ENCODE measurements around the gene CACNA2D3.
A peak's percentile ranks its signal among the peaks of the same experiment; 100 is the strongest.

CACNA2D3 gene

GRCh38 chr3:54772051-54772450 is 649.7 kb downstream of the CACNA2D3 start:
- no peak for DNase-seq

GRCh38 chr3:54772746-54773145 is 650.4 kb downstream of the CACNA2D3 start:
- DNase-seq: no peak

- DNase-seq: no peak
These were observed 650.9 kb downstream of the CACNA2D3 start for GRCh38 chr3:54773271-54773670.

GRCh38 chr3:54776601-54777000 is 654.2 kb downstream of the CACNA2D3 start:
- no peak for DNase-seq

- DNase-seq: no peak
These were observed 654.8 kb downstream of the CACNA2D3 start for GRCh38 chr3:54777141-54777540.

- no peak for DNase-seq
These were observed 658.0 kb downstream of the CACNA2D3 start for GRCh38 chr3:54780336-54780735.

- DNase-seq: no peak
These were observed 659.4 kb downstream of the CACNA2D3 start for GRCh38 chr3:54781728-54782127.

- DNase-seq: peak; percentile 8
These were observed 661.3 kb downstream of the CACNA2D3 start for GRCh38 chr3:54783611-54784010.

GRCh38 chr3:54784021-54784420 is 661.7 kb downstream of the CACNA2D3 start:
- no peak for DNase-seq

- DNase-seq: no peak
These were observed 663.6 kb downstream of the CACNA2D3 start for GRCh38 chr3:54785976-54786375.

- no peak for DNase-seq
These were observed 667.7 kb downstream of the CACNA2D3 start for GRCh38 chr3:54790051-54790450.

- DNase-seq: no peak
These were observed 669.3 kb downstream of the CACNA2D3 start for GRCh38 chr3:54791501-54792156.

- no peak for DNase-seq
These were observed 670.2 kb downstream of the CACNA2D3 start for GRCh38 chr3:54792584-54792983.

GRCh38 chr3:54793171-54793570 is 670.8 kb downstream of the CACNA2D3 start:
- DNase-seq: no peak

- no peak for DNase-seq
These were observed 674.8 kb downstream of the CACNA2D3 start for GRCh38 chr3:54797111-54797510.

- DNase-seq: no peak
These were observed 678.1 kb downstream of the CACNA2D3 start for GRCh38 chr3:54800478-54800877.

GRCh38 chr3:54801977-54802376 is 679.6 kb downstream of the CACNA2D3 start:
- no peak for DNase-seq

- DNase-seq: no peak
These were observed 688.0 kb downstream of the CACNA2D3 start for GRCh38 chr3:54810401-54810800.

GRCh38 chr3:54814224-54814623 is 691.9 kb downstream of the CACNA2D3 start:
- no peak for DNase-seq

- no peak for DNase-seq
These were observed 695.3 kb downstream of the CACNA2D3 start for GRCh38 chr3:54817628-54818027.

GRCh38 chr3:54818486-54818885 is 696.1 kb downstream of the CACNA2D3 start:
- no peak for DNase-seq

GRCh38 chr3:54818942-54819341 is 696.6 kb downstream of the CACNA2D3 start:
- no peak for DNase-seq

- no peak for DNase-seq
These were observed 697.6 kb downstream of the CACNA2D3 start for GRCh38 chr3:54819946-54820345.

- DNase-seq: no peak
These were observed 699.9 kb downstream of the CACNA2D3 start for GRCh38 chr3:54822206-54822605.

- DNase-seq: no peak
These were observed 703.9 kb downstream of the CACNA2D3 start for GRCh38 chr3:54826251-54826691.

All from NCI-H226 (cell line).